Caco-2 (cell line): Measurements from ENCODE around the gene HOXC12. TPM values are rescaled to one million over a fixed set of nuclear protein-coding genes. Genes with fewer than 3 reads are reported as not detected.

Experiments
- BruUV-seq: library from RNA; stranded (reverse); fragments of 400-500 nt; replicated peaks from 2 replicates; lab custom pipeline; 2021; lab: Mats Ljungman, UMichigan
- CTCF ChIA-PET: fragments of 300-600 bp; sonication (Branson Sonifier 250); formaldehyde crosslinking; loops from one replicate; lab custom pipeline; 2022; ENCODE audit warnings: antibody characterized with exemption; lab: Charles Lee
- POLR2A ChIA-PET: fragments of 300-600 bp; sonication (Branson Sonifier 250); formaldehyde crosslinking; loops from one replicate; lab custom pipeline; 2022; ENCODE audit warnings: antibody characterized with exemption; lab: Charles Lee
- DNase-seq, 2 experiments: peaks; one replicate each; pipeline versions ENCODE4 v3.0.0 to v3.0.0-alpha.2; 2020 to 2022
- H3K27me3 ChIP-seq: replicated peaks from 2 replicates; pipeline ENCODE4 v1.6.0; 2011; ENCODE audit warnings: low read length; ENCODE audit not compliant: control insufficient read depth, insufficient read depth
- H3K36me3 ChIP-seq: 2 replicates; pipeline ENCODE4 v1.5.1; 2011; ENCODE audit warnings: low read length; ENCODE audit not compliant: control insufficient read depth, insufficient read depth
- H3K4me1 ChIP-seq: fragments of 250-450 bp; sonication (Bioruptor Pico); 2 replicates; pipeline ENCODE4 v1.5.1; 2020; ENCODE audit warnings: mild to moderate bottlenecking
- H3K4me3 ChIP-seq: 2 replicates; pipeline ENCODE4 v1.5.1; 2011; ENCODE audit warnings: low read depth, mild to moderate bottlenecking, control low read depth, low read length
- H3K9me3 ChIP-seq: fragments of 250-450 bp; sonication (Bioruptor Pico); 2 replicates; pipeline ENCODE4 v1.5.1; 2020; ENCODE audit warnings: mild to moderate bottlenecking, moderate library complexity
- H3K27ac Mint-ChIP-seq: one replicate; pipeline ENCODE4 v1.8.0; 2022; ENCODE audit warnings: mixed read lengths; ENCODE audit not compliant: unreplicated experiment
- H3K27me3 Mint-ChIP-seq: one replicate; pipeline ENCODE4 v1.8.0; 2022; ENCODE audit warnings: mixed read lengths; ENCODE audit not compliant: insufficient read depth, unreplicated experiment
- H3K36me3 Mint-ChIP-seq: one replicate; pipeline ENCODE4 v1.8.0; 2022; ENCODE audit warnings: mild to moderate bottlenecking, mixed read lengths; ENCODE audit not compliant: insufficient read depth, unreplicated experiment
- H3K4me1 Mint-ChIP-seq: one replicate; pipeline ENCODE4 v1.8.0; 2022; ENCODE audit warnings: low read depth, mixed read lengths; ENCODE audit not compliant: unreplicated experiment
- H3K4me3 Mint-ChIP-seq: one replicate; pipeline ENCODE4 v1.8.0; 2022; ENCODE audit warnings: mild to moderate bottlenecking, moderate library complexity, mixed read lengths; ENCODE audit not compliant: unreplicated experiment
- H3K9me3 Mint-ChIP-seq: one replicate; pipeline ENCODE4 v1.8.0; 2022; ENCODE audit warnings: mixed read lengths; ENCODE audit not compliant: unreplicated experiment
- CTCF ChIP-seq, 2 experiments: fragments of 200-600 bp in 1 of 2; IDR thresholded peaks; 1 replicate in 1 of 2; 2 replicates in 1 of 2; pipeline versions ENCODE4 v1.5.1 to v1.8.0; 2011 to 2022; ENCODE audit warnings: antibody characterized with exemption in 1 of 2, control low read depth in 1 of 2, inconsistent platforms in 1 of 2, low read depth in 1 of 2, low read length in 1 of 2, mild to moderate bottlenecking in 1 of 2, moderate library complexity in 1 of 2; ENCODE audit not compliant: insufficient read depth in 1 of 2, severe bottlenecking in 1 of 2, unreplicated experiment in 1 of 2
- intact Hi-C: fragments of 100-400 bp; cut with micrococcal nuclease; formaldehyde crosslinking; loops from one replicate; pipeline ENCODE4 v1.10.0; 2022; ENCODE audit not compliant: unreplicated experiment
- total RNA-seq: library from RNA; stranded (reverse); gene quantifications from 2 replicates; pipeline ENCODE4 v1.2.3, GENCODE V29; 2022

The HOXC12 gene
- total RNA-seq, 1 experiment from 2014 or later: 10.3 TPM

DNA sequence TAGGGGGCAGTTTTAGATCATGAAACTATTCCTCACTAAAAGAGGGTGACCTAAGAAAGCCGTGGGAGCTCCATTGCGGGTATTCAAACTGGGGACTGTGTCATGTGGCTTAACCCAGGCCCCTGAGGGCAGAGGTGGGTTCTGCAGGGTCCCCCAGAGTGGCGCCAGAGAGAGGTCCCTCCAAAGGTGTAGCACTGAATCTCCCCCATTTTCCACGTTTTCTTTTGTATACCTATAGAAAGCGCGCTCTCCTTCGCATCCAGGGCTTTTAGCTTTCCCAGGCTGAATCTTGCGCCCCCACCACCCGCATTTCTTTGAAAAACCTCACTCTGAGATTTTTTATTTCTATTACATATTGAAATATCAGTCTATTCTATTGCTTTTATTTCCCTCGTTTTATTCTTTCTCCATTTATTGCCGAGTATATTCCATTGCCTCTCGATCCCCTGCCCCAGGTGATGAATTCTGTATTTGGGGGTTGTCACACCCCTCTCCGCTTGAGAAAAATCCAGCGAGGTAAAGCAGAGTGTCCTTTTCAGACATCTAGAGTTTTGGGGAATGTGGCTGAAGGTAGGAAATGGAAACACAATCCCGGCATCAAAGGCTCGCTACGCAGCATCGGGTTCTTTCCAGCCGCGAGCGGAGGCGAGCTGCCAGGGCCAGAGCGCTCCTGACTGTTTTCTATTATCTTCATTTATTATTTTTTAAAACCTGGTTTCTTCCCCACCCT is 16.9 kb upstream of the HOXC12 start:
- POLR2A ChIA-PET: interaction anchor here (0.7 to 0.9 kb wide), 2 partner anchors 15 to 16 kb away, joined by 5 read pairs; partner anchors contain the start of gene HOXC12
- Mint-ChIP-seq H3K27ac (peak overlapping the region; percentile 79), H3K4me3 (peak overlapping the region; percentile 81), H3K27me3 (no peaks in the 10 kb centered on the region), H3K36me3 (peaks cover 13% of the 10 kb centered on the region), H3K9me3 (no peaks in the 10 kb centered on the region), H3K4me1 (peaks cover 25% of the 10 kb centered on the region)
- no peaks in the 10 kb centered on the region for H3K36me3 ChIP-seq
- H3K9me3 ChIP-seq: no peaks in the 10 kb centered on the region
- TF ChIP-seq CTCF (IDR thresholded peaks at IDR 0.05; ENCODE audit: insufficient read depth in 1 of 2, low read depth in 1 of 2, low read length in 1 of 2, severe bottlenecking in 1 of 2, unreplicated experiment in 1 of 2): no peak
- no peak for DNase-seq
- peaks cover 6% of the 10 kb centered on the region for H3K4me1 ChIP-seq
- H3K4me3 ChIP-seq: peak overlapping the region; percentile 60
- H3K27me3 ChIP-seq: no peaks in the 10 kb centered on the region; the same call in 1 of the 2 replicates
- intact Hi-C loops: loop anchor here (1.0 to 5.0 kb wide), 4 partner anchors 17 to 170 kb away; partner anchors contain the start of gene HOXC12
- no TSS peak for BruUV-seq
- CTCF ChIA-PET: interaction anchor here (1.0 to 4.3 kb wide), 10 partner anchors 13 to 462 kb away, joined by 3 to 18 read pairs (median 6); partner anchors contain the start of genes HOXC10 and HOXC12

GRCh38 chr12:53938326-53939140 is 16.2 kb upstream of the HOXC12 start, which contains the start of gene HOXC13:
TSS of gene HOXC13 (plus strand) at chr12:53938831. CDS start at chr12:53938907, 76 bp downstream.
- H3K27me3 ChIP-seq: no peaks in the 10 kb centered on the region; the same call in 1 of the 2 replicates
- Mint-ChIP-seq H3K4me3 (peak within 1 kb of the TSS; percentile 81), H3K4me1 (peaks cover 21% of the 10 kb centered on the region), H3K36me3 (peaks cover 13% of the 10 kb centered on the region), H3K27me3 (no peaks in the 10 kb centered on the region), H3K27ac (peak within 1 kb of the TSS; percentile 79), H3K9me3 (no peaks in the 10 kb centered on the region)
- BruUV-seq: no TSS peak
- H3K4me3 ChIP-seq: peak within 1 kb of the TSS; percentile 93
- peak; percentile 100 for DNase-seq
- TF ChIP-seq CTCF (IDR thresholded peaks at IDR 0.05; ENCODE audit: insufficient read depth in 1 of 2, low read depth in 1 of 2, low read length in 1 of 2, severe bottlenecking in 1 of 2, unreplicated experiment in 1 of 2): no peak
- ChIA-PET CTCF (interaction anchor here (0.5 to 4.3 kb wide), 14 partner anchors 12 to 886 kb away, joined by 3 to 18 read pairs (median 4); partner anchors contain the start of genes COPZ1, HOXC10, HOXC12 and TARBP2), POLR2A (interaction anchor here (0.6 to 0.9 kb wide), 4 partner anchors 14 to 89 kb away, joined by 3 to 7 read pairs (median 5); partner anchors contain the start of gene HOXC12)
- intact Hi-C loops: loop anchor here (1.0 to 5.0 kb wide), 5 partner anchors 11 to 171 kb away; partner anchors contain the start of gene HOXC12
- H3K4me1 ChIP-seq: no peaks in the 10 kb centered on the region
- no peaks in the 10 kb centered on the region for H3K9me3 ChIP-seq
- H3K36me3 ChIP-seq: no peaks in the 10 kb centered on the region
